SKM-1 treated with dmso at 0.1 percent for 144 hours (cell line): Measurements from ENCODE around the gene NNAT.
"Not testable (repeated sequence)": the region's sequence is repeated elsewhere in the genome, so short reads cannot be mapped to it uniquely, and the experiment has no call there.

Source experiments
- DNase-seq: peaks from one replicate; lab custom pipeline; 2025; ENCODE audit not compliant: unreplicated experiment; lab: John Stamatoyannopoulos, UW

The NNAT gene

GRCh38 chr20:37539424-37539823, 18.4 kb downstream of the NNAT start:
- no peak for DNase-seq

- no peak for DNase-seq
Measured at GRCh38 chr20:37540001-37540400, 19.0 kb downstream of the NNAT start.

- not testable (repeated sequence) for DNase-seq
Measured at GRCh38 chr20:37540838-37541237, 19.8 kb downstream of the NNAT start.

GRCh38 chr20:37541326-37541725, 20.3 kb downstream of the NNAT start:
- no peak for DNase-seq

- no peak for DNase-seq
Measured at GRCh38 chr20:37542281-37542680, 21.2 kb downstream of the NNAT start.

- DNase-seq = peak; percentile 31
Measured at GRCh38 chr20:37543828-37544227, 22.8 kb downstream of the NNAT start.

- DNase-seq = no peak
Measured at GRCh38 chr20:37544386-37544785, 23.3 kb downstream of the NNAT start.

- no peak for DNase-seq
Measured at GRCh38 chr20:37545516-37545915, 24.5 kb downstream of the NNAT start.

- DNase-seq = no peak
Measured at GRCh38 chr20:37547912-37548311, 26.9 kb downstream of the NNAT start.

- not testable (repeated sequence) for DNase-seq
Measured at GRCh38 chr20:37550101-37550920, 29.3 kb downstream of the NNAT start.

- not testable (repeated sequence) for DNase-seq
Measured at GRCh38 chr20:37551660-37552059, 30.6 kb downstream of the NNAT start.

GRCh38 chr20:37552415-37552814, 31.4 kb downstream of the NNAT start:
- no peak for DNase-seq

- DNase-seq = not testable (repeated sequence)
Measured at GRCh38 chr20:37554721-37555298, 33.8 kb downstream of the NNAT start.

GRCh38 chr20:37556538-37556937, 35.5 kb downstream of the NNAT start:
- DNase-seq = no peak

GRCh38 chr20:37558306-37558705, 37.3 kb downstream of the NNAT start:
- DNase-seq = no peak

- no peak for DNase-seq
Measured at GRCh38 chr20:37558779-37559178, 37.7 kb downstream of the NNAT start.

- no peak for DNase-seq
Measured at GRCh38 chr20:37559312-37560027, 38.4 kb downstream of the NNAT start.

- no peak for DNase-seq
Measured at GRCh38 chr20:37560629-37561028, 39.6 kb downstream of the NNAT start.

GRCh38 chr20:37562695-37563480, 41.8 kb downstream of the NNAT start:
- no peak for DNase-seq

- no peak for DNase-seq
Measured at GRCh38 chr20:37564016-37564387, 43.0 kb downstream of the NNAT start.
